GM12878 (cell line): Measurements from ENCODE around the gene LAT. TPM values are rescaled to one million over a fixed set of nuclear protein-coding genes. Genes with fewer than 3 reads are reported as not detected.
A peak's percentile ranks its signal among the peaks of the same experiment; 100 is the strongest.

ENCODE experiments used
- ASH2L ChIP-seq: fragments of 300-600, 200-600 bp; sonication (generic); IDR thresholded peaks from 2 replicates; pipeline ENCODE4 v1.6.1; 2017; ENCODE audit warnings: low read depth, mild to moderate bottlenecking, borderline replicate concordance
- CEBPZ ChIP-seq: fragments of 150-350 bp; IDR thresholded peaks from 2 replicates; pipeline ENCODE4 v1.6.1; 2016; ENCODE audit warnings: low read depth, low read length
- CHD1 ChIP-seq: IDR thresholded peaks from 2 replicates; pipeline ENCODE4 v1.6.1; 2012; ENCODE audit warnings: low read depth, low read length, improper control_type of control experiment
- CHD2 ChIP-seq: IDR thresholded peaks from 2 replicates; pipeline ENCODE4 v1.6.1; 2011; ENCODE audit warnings: low read depth, low read length, improper control_type of control experiment, borderline replicate concordance
- CHD4 ChIP-seq: fragments of 200-600 bp; sonication (generic); IDR thresholded peaks from 2 replicates; pipeline ENCODE4 v1.6.1; 2016; ENCODE audit warnings: mild to moderate bottlenecking
- E2F8 ChIP-seq: fragments of 450-650 bp; IDR thresholded peaks from 2 replicates; pipeline ENCODE4 v1.6.1; 2018; ENCODE audit warnings: mild to moderate bottlenecking, low read depth, moderate library complexity; ENCODE audit not compliant: partially characterized antibody
- FOS ChIP-seq: IDR thresholded peaks from 3 replicates; pipeline ENCODE4 v1.6.1; 2011; ENCODE audit warnings: borderline replicate concordance; ENCODE audit not compliant: insufficient read length; ENCODE audit errors: extremely low read depth
- GABPA ChIP-seq: IDR thresholded peaks from 2 replicates; pipeline ENCODE4 v1.6.1; 2014; ENCODE audit warnings: antibody characterized with exemption, low read depth, mild to moderate bottlenecking, inconsistent platforms
- IKZF1 ChIP-seq: fragments of 450-650 bp; conservative IDR thresholded peaks from 2 replicates; pipeline ENCODE4 v1.6.1; 2017; ENCODE audit warnings: antibody characterized with exemption, mild to moderate bottlenecking
- IKZF2 ChIP-seq, 2 experiments: fragments of 450-650 bp; IDR thresholded peaks; 2 replicates each; pipeline ENCODE4 v1.6.1; 2017; ENCODE audit warnings: mild to moderate bottlenecking in 2 of 2, moderate library complexity in 2 of 2
- MYC ChIP-seq: IDR thresholded peaks from 2 replicates; pipeline ENCODE4 v1.6.1; 2011; ENCODE audit warnings: mild to moderate bottlenecking, low read length, moderate library complexity, inconsistent platforms; ENCODE audit not compliant: insufficient read depth, insufficient replicate concordance, insufficient read length, severe bottlenecking
- PKNOX1 ChIP-seq: fragments of 450-650 bp; IDR thresholded peaks from 2 replicates; pipeline ENCODE4 v1.6.1; 2016; ENCODE audit warnings: mild to moderate bottlenecking
- SP1 ChIP-seq: IDR thresholded peaks from one replicate; pipeline ENCODE4 v1.6.1; 2011; ENCODE audit warnings: low read depth, low read length
- SPI1 ChIP-seq: IDR thresholded peaks from 2 replicates; pipeline ENCODE4 v1.6.1; 2011; ENCODE audit warnings: low read depth, mild to moderate bottlenecking, low read length, moderate library complexity, borderline replicate concordance; ENCODE audit not compliant: insufficient read depth
- SREBF1 ChIP-seq: IDR thresholded peaks from 2 replicates; pipeline ENCODE4 v1.6.1; 2012; ENCODE audit warnings: mild to moderate bottlenecking, low read length
- SREBF2 ChIP-seq: IDR thresholded peaks from 2 replicates; pipeline ENCODE4 v1.6.1; 2012; ENCODE audit warnings: mild to moderate bottlenecking, low read length
- TAF1 ChIP-seq: IDR thresholded peaks from 2 replicates; pipeline ENCODE4 v1.6.1; 2011; ENCODE audit warnings: mild to moderate bottlenecking, low read depth, low read length, borderline replicate concordance
- TCF3 ChIP-seq: IDR thresholded peaks from 2 replicates; pipeline ENCODE4 v1.6.1; 2012; ENCODE audit warnings: low read depth, mild to moderate bottlenecking, low read length, borderline replicate concordance; ENCODE audit not compliant: insufficient read depth
- ZNF217 ChIP-seq: fragments of 450-650 bp; IDR thresholded peaks from 2 replicates; pipeline ENCODE4 v1.6.1; 2017; ENCODE audit warnings: antibody characterized with exemption, mild to moderate bottlenecking
- ZNF274 ChIP-seq: IDR thresholded peaks from one replicate; pipeline ENCODE4 v1.8.0; 2011; ENCODE audit not compliant: insufficient read length, insufficient read depth
- polyA plus RNA-seq, 11 experiments: library from polyadenylated mRNA; depleted of rRNA in 4 of 11; unstranded in 6 of 11; stranded (reverse) in 5 of 11; fragments of >200 nt; fragmentation: Nextera tagmentation in 4 of 11; fragmentation: Illumina TruSeq in 1 of 11; extraction: Ambion mirVana in 4 of 11; extraction: Trizol in 1 of 11; gene quantifications; 1 replicate in 1 of 11; 2 replicates in 10 of 11; pipeline versions ENCODE4 v1.2.1 to v1.2.3, GENCODE V29; 2011 to 2016; ENCODE audit warnings: inconsistent platforms in 2 of 11, missing spikeins in 2 of 11, low read depth in 1 of 11
- total RNA-seq, 4 experiments: library from RNA; depleted of rRNA in 3 of 4; stranded (reverse); fragments of >200 nt in 3 of 4; fragmentation: Illumina TruSeq in 1 of 4; extraction: Trizol in 1 of 4; gene quantifications; 2 replicates each; pipeline versions ENCODE4 v1.2.1 to v1.2.3, GENCODE V29; 2013 to 2021
- TF ChIP-seq, protein P1 (sequence below): fragments of 450-650 bp; IDR thresholded peaks from 2 replicates; pipeline ENCODE4 v1.6.1; 2017; ENCODE audit warnings: mild to moderate bottlenecking, low read depth, inconsistent platforms; ENCODE audit not compliant: poor library complexity, severe bottlenecking

LAT gene
- total and polyA plus RNA-seq, 10 of the 15 experiments (the other 5 are each of a cell fraction or from before 2014, with no cell fraction given), result 0.39 to 6.9 (median 2.0) TPM

- TF ChIP-seq SP1 (peak; percentile 99), ASH2L (no peak), IKZF2 (IDR thresholded peaks at IDR 0.05) (no peak), CHD2 (peak; percentile 97), TAF1 (peak; percentile 93), CEBPZ (peak; percentile 96), SREBF2 (0 out of 2 replicates have a peak, but pooled peaks have one; percentile 40), E2F8 (peak; percentile 91), SPI1 (no peak), CHD4 (no peak), ZNF274 (no peak), CHD1 (no peak), ZNF217 (no peak), MYC (peak; percentile 50), IKZF1 (no peak; the same call in 1 of the 2 replicates), PKNOX1 (peak; percentile 100), FOS (peak; percentile 79), SREBF1 (peak; percentile 73), TCF3 (no peak), GABPA (peak; percentile 93)
- TF ChIP-seq, protein P1, sequence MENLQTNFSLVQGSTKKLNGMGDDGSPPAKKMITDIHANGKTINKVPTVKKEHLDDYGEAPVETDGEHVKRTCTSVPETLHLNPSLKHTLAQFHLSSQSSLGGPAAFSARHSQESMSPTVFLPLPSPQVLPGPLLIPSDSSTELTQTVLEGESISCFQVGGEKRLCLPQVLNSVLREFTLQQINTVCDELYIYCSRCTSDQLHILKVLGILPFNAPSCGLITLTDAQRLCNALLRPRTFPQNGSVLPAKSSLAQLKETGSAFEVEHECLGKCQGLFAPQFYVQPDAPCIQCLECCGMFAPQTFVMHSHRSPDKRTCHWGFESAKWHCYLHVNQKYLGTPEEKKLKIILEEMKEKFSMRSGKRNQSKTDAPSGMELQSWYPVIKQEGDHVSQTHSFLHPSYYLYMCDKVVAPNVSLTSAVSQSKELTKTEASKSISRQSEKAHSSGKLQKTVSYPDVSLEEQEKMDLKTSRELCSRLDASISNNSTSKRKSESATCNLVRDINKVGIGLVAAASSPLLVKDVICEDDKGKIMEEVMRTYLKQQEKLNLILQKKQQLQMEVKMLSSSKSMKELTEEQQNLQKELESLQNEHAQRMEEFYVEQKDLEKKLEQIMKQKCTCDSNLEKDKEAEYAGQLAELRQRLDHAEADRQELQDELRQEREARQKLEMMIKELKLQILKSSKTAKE, result peak; percentile 69
Measured at GRCh38 chr16:28950648-28951409, 34.0 kb upstream of the LAT start, which contains the start of gene NFATC2IP (continued).
